Measurements from ENCODE around the gene ENTPD1. TPM values are rescaled to one million over a fixed set of nuclear protein-coding genes. Genes with fewer than 3 reads are reported as not detected.
"Not testable (repeated sequence)": the region's sequence is repeated elsewhere in the genome, so short reads cannot be mapped to it uniquely, and the experiment has no call there.

Gene ENTPD1
- total and polyA plus RNA-seq, 4 donors: 23.6 to 41.3 (median 34.5) TPM

DNA sequence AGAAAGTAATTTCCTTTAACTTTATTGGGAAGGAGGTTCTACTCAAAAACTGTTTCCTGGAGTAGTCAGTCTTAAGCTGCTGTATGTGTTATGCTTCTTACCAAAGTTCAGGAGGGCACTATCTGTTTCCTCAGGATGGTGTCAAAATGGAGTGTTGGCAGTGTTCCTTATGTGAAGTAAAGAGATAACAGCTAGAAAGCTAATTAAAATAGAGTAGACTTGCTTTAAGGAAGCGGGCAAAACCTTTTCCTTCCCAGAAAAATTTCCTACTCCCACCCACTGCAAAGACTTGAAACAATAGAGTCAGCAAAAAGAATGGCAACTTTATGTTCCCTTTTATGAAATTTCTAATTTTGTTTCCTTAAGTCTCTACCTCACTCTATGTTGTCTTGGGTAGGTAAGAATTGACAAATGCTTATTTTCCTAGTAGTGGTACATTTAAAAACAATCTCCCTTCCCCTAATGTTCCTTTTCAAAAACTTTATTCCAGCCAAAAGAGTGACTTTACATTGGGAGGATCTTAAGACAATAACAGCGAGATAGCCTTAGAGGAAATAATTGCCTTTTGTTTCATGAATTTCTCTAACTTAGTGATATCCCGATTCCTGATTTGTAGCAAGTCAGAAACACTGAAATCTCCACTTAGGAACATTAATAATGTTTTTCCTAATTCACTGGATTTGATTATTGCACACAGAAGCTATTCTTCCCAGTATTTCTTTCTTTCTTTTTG is 26.5 kb upstream of the ENTPD1 start:
- no peaks in the 10 kb centered on the region for H3K9me3 ChIP-seq (ENCODE audit: control insufficient read depth, insufficient read depth, low read length)
- no peak overlapping the region for H3K27ac ChIP-seq (ENCODE audit: low read depth, low read length)
- no peaks in the 10 kb centered on the region for H3K36me3 ChIP-seq (ENCODE audit: control insufficient read depth, insufficient read depth, low read length)
- peak in 1 of 6 donors; percentile 3 for DNase-seq (ENCODE audit: low read depth in 4 of 6, low spot score in 6 of 6)
- WGBS (ENCODE audit: insufficient coverage): no CpG with 5 or more reads among the region's 3 CpGs
- no peaks in the 10 kb centered on the region for H3K4me1 ChIP-seq (ENCODE audit: control insufficient read depth, insufficient read depth, low read length)
- H3K27me3 ChIP-seq (ENCODE audit: control insufficient read depth, insufficient read depth, low read length): no peaks in the 10 kb centered on the region
- no peak overlapping the region for H3K4me3 ChIP-seq (ENCODE audit: low read depth, low read length)

DNA sequence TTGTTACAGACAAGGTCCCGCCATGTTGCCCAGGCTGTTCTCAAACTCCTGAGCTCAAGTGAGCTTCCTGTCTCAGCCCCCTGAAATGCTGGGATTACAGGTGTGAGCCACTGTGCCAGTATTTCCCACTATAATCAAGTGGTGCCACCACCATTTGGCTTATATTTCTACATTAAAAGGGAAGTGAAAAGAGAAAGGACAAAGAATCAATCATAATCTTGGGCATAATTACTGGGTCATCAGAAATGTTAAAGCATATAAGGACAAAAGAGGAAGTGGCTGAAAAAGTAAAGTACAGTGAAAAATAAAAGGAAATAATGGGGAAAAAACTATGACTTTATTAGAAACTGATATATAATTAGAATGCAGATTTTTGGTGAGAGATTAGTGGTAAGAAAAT is 25.7 kb upstream of the ENTPD1 start:
- no peaks in the 10 kb centered on the region for H3K27me3 ChIP-seq (ENCODE audit: control insufficient read depth, insufficient read depth, low read length)
- H3K27ac ChIP-seq (ENCODE audit: low read depth, low read length): no peak overlapping the region
- no peak for DNase-seq (ENCODE audit: low read depth in 4 of 6, low spot score in 6 of 6)
- H3K36me3 ChIP-seq (ENCODE audit: control insufficient read depth, insufficient read depth, low read length): no peaks in the 10 kb centered on the region
- H3K9me3 ChIP-seq (ENCODE audit: control insufficient read depth, insufficient read depth, low read length): no peaks in the 10 kb centered on the region
- no peak overlapping the region for H3K4me3 ChIP-seq (ENCODE audit: low read depth, low read length)
- no CpG with 5 or more reads among the region's 1 CpG for WGBS (ENCODE audit: insufficient coverage)
- no peaks in the 10 kb centered on the region for H3K4me1 ChIP-seq (ENCODE audit: control insufficient read depth, insufficient read depth, low read length)

DNA sequence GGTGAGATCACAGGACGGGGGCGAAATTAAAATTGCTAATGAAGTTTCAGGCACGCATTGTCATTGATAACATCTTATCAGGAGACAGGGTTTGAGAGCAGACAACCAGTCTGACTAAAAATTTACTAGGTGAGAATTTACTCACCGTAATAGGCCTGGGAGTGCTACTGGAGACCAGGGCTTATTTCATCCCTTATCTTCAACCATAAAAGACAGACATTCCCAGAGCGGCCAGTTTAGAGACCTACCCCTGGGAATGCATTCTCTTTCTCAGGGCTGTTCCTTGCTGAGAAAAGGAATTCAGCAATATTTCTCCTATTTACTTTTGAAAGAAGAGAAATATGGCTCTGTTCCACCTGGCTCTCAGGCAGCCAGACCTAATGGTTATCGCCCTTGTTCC is 23.1 kb upstream of the ENTPD1 start:
- WGBS (ENCODE audit: insufficient coverage): 83% methylated on average over 1 of the region's 6 CpGs
- not testable (repeated sequence) for H3K9me3 ChIP-seq (ENCODE audit: control insufficient read depth, insufficient read depth, low read length); H3K36me3 ChIP-seq (ENCODE audit: control insufficient read depth, insufficient read depth, low read length); H3K4me1 ChIP-seq (ENCODE audit: control insufficient read depth, insufficient read depth, low read length); H3K4me3 ChIP-seq (ENCODE audit: low read depth, low read length); H3K27ac ChIP-seq (ENCODE audit: low read depth, low read length); DNase-seq (ENCODE audit: low read depth in 4 of 6, low spot score in 6 of 6); H3K27me3 ChIP-seq (ENCODE audit: control insufficient read depth, insufficient read depth, low read length)

DNA sequence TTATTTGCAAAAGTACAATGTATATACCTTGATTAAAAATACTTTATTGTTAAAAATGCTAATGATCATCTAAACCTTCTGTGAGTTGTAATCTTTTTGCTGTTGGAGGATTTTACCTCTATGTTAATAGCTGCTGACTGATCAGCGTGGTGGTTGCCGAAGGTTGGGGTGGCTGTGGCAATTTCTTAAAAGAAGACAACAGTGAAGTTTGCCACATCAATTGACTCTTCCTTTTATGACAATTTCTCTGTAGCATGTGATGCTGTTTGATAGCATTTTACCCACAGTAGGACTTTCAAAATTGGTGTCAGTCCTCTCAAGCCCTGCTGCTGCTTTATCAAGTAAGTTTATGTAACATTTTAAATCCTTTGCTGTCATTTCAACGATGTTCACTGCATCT is 16.9 kb upstream of the ENTPD1 start:
- Histone ChIP-seq H3K36me3 (ENCODE audit: control insufficient read depth, insufficient read depth, low read length) (no peaks in the 10 kb centered on the region), H3K4me3 (ENCODE audit: low read depth, low read length) (no peak overlapping the region), H3K27ac (ENCODE audit: low read depth, low read length) (no peak overlapping the region), H3K9me3 (ENCODE audit: control insufficient read depth, insufficient read depth, low read length) (no peaks in the 10 kb centered on the region), H3K27me3 (ENCODE audit: control insufficient read depth, insufficient read depth, low read length) (no peaks in the 10 kb centered on the region), H3K4me1 (ENCODE audit: control insufficient read depth, insufficient read depth, low read length) (peaks cover 3% of the 10 kb centered on the region)
- 100% methylated on average over 3 of the region's 3 CpGs for WGBS (ENCODE audit: insufficient coverage)
- DNase-seq (ENCODE audit: low read depth in 4 of 6, low spot score in 6 of 6): no peak

DNA sequence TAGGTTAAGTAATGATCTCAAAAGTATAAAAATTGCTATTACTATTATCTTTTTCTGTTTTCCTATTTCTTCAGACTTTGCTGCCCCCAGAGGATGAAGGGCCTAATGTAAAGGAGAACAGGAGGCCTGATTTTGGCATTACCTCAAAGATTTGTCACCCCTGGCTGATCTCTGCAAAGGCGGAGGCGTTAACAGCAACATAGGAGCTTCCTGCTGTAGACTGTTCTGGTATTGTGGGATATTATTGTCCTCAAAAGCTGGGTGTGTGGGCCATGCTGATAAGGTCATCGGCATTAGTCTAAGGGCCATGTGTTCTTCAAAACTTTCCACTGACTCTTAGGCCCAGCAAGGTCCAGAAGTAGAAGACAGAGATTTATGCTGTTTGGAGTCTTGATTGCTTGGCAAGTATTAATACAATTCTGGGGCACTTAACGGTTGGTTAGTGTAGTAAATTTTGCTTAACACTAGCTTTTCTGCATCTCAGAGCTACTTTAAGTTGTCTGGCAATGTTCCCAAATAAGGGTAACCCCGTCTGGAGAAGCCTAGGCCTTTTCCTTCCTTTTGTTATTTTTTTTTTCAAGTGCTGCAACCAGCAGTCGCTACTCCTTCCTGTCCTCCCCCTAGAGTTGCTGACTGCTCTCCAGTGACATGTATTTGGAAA is 14.0 kb upstream of the ENTPD1 start:
- Histone ChIP-seq H3K27ac (ENCODE audit: low read depth, low read length) (peak overlapping the region; percentile 70), H3K27me3 (ENCODE audit: control insufficient read depth, insufficient read depth, low read length) (no peaks in the 10 kb centered on the region), H3K4me3 (ENCODE audit: low read depth, low read length) (no peak overlapping the region), H3K36me3 (ENCODE audit: control insufficient read depth, insufficient read depth, low read length) (no peaks in the 10 kb centered on the region), H3K9me3 (ENCODE audit: control insufficient read depth, insufficient read depth, low read length) (no peaks in the 10 kb centered on the region), H3K4me1 (ENCODE audit: control insufficient read depth, insufficient read depth, low read length) (peaks cover 3% of the 10 kb centered on the region)
- WGBS (ENCODE audit: insufficient coverage): 56% methylated on average over 1 of the region's 6 CpGs
- DNase-seq (ENCODE audit: low read depth in 4 of 6, low spot score in 6 of 6): peak in 4 of 6 donors; percentile 15 to 59 (median 28)

DNA sequence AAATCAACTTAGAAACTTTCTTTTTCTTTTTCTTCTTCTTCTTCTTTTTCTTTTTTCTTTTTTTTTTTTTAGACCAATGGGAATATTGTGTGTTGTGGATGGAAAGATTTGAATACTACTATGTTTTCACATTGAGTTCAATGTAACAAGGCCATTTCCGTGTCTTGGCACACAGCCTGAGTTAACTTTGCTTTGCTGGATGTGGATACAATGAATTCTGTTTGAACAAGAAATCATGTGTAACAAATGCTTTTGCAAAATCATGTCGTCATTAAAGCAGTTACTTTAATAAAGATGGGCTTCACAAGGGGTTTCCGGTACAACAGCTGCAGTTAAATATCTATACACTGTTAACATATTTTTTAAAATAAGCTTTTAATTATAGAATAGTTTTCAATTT is 13.5 kb upstream of the ENTPD1 start:
- Histone ChIP-seq H3K27me3 (ENCODE audit: control insufficient read depth, insufficient read depth, low read length) (no peaks in the 10 kb centered on the region), H3K9me3 (ENCODE audit: control insufficient read depth, insufficient read depth, low read length) (no peaks in the 10 kb centered on the region), H3K4me1 (ENCODE audit: control insufficient read depth, insufficient read depth, low read length) (peaks cover 3% of the 10 kb centered on the region), H3K4me3 (ENCODE audit: low read depth, low read length) (no peak overlapping the region), H3K36me3 (ENCODE audit: control insufficient read depth, insufficient read depth, low read length) (no peaks in the 10 kb centered on the region), H3K27ac (ENCODE audit: low read depth, low read length) (peak overlapping the region; percentile 70)
- DNase-seq (ENCODE audit: low read depth in 4 of 6, low spot score in 6 of 6): peak in 4 of 6 donors; percentile 29 to 73 (median 36)
- WGBS (ENCODE audit: insufficient coverage): no CpG with 5 or more reads among the region's 3 CpGs

DNA sequence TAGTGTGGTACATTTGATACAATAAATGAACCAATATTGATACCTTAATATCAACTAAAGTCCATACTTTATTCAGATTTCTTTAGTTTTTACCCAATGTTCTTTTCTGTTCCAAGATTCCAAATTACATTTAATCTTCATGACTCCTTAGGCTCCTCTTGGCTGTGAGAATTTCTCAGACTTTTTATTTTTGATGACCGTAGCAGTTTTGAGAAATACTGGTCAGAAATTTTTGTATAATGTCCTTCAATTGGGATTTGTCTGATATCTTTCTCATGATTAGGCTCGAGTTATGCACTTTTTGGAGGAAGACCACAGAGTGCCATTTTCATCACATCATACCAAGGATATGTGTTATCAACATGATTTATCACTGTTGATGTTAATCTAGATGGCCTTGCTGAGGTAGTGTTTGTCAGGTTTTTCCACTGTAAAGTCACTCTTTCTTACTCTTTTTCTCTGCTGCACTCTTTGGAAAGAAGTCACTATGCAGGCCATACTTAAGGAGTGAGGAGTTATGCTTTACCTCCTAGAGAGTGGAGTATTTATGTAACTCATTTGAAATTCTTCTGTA is 12.9 kb upstream of the ENTPD1 start:
- no peaks in the 10 kb centered on the region for H3K9me3 ChIP-seq (ENCODE audit: control insufficient read depth, insufficient read depth, low read length)
- no peaks in the 10 kb centered on the region for H3K36me3 ChIP-seq (ENCODE audit: control insufficient read depth, insufficient read depth, low read length)
- WGBS (ENCODE audit: insufficient coverage): no CpG with 5 or more reads among the region's 2 CpGs
- H3K27ac ChIP-seq (ENCODE audit: low read depth, low read length): peak overlapping the region; percentile 51
- DNase-seq (ENCODE audit: low read depth in 4 of 6, low spot score in 6 of 6): no peak
- H3K27me3 ChIP-seq (ENCODE audit: control insufficient read depth, insufficient read depth, low read length): no peaks in the 10 kb centered on the region
- peaks cover 3% of the 10 kb centered on the region for H3K4me1 ChIP-seq (ENCODE audit: control insufficient read depth, insufficient read depth, low read length)
- H3K4me3 ChIP-seq (ENCODE audit: low read depth, low read length): no peak overlapping the region

DNA sequence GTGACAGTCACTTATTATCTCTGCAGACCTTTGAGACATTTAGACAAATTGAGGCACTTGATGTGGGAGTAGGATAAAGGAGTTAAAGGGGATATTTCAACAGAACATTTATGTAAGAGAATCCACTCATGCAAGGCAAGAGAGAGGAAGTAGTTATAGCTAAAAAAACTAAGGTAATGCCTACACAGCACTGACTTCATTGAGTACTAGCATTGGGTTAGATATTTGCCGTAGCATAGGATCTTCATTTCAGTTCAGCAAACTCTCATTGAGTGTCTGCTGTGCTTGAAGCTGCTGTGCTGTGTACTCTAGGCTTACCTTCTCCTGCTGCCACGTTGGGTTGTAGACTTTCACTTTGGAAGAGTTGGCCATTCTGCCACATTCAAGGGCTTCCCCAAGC is 10.5 kb upstream of the ENTPD1 start:
- Histone ChIP-seq H3K27me3 (ENCODE audit: control insufficient read depth, insufficient read depth, low read length) (no peaks in the 10 kb centered on the region), H3K9me3 (ENCODE audit: control insufficient read depth, insufficient read depth, low read length) (no peaks in the 10 kb centered on the region), H3K4me1 (ENCODE audit: control insufficient read depth, insufficient read depth, low read length) (peaks cover 3% of the 10 kb centered on the region), H3K27ac (ENCODE audit: low read depth, low read length) (no peak overlapping the region), H3K36me3 (ENCODE audit: control insufficient read depth, insufficient read depth, low read length) (no peaks in the 10 kb centered on the region), H3K4me3 (ENCODE audit: low read depth, low read length) (no peak overlapping the region)
- no peak for DNase-seq (ENCODE audit: low read depth in 4 of 6, low spot score in 6 of 6)
- WGBS (ENCODE audit: insufficient coverage): 78% methylated on average over 2 of the region's 2 CpGs

DNA sequence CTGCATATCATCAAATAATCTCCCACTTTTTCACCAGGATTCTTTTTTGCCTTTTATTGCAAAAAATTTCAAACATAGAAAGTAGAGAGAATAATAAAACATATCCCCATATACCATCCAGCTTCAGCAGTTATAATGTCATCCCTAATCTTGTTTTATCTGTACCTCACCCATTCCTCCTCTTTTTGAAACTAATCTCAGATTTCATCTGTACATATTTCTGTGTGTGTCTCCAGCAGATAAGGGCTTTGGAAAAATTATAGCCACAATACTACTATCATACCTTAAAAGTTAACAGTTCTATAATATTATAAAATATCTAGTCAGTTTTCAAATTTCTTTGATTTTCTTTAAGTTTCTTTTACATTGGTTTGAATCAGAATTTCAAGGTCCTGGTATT is 7.6 kb upstream of the ENTPD1 start:
- H3K4me1 ChIP-seq (ENCODE audit: control insufficient read depth, insufficient read depth, low read length): no peaks in the 10 kb centered on the region
- DNase-seq (ENCODE audit: low read depth in 4 of 6, low spot score in 6 of 6): no peak
- no peaks in the 10 kb centered on the region for H3K9me3 ChIP-seq (ENCODE audit: control insufficient read depth, insufficient read depth, low read length)
- H3K27ac ChIP-seq (ENCODE audit: low read depth, low read length): no peak overlapping the region
- H3K4me3 ChIP-seq (ENCODE audit: low read depth, low read length): no peak overlapping the region
- no peaks in the 10 kb centered on the region for H3K27me3 ChIP-seq (ENCODE audit: control insufficient read depth, insufficient read depth, low read length)
- H3K36me3 ChIP-seq (ENCODE audit: control insufficient read depth, insufficient read depth, low read length): no peaks in the 10 kb centered on the region
